Measurements from ENCODE around the gene GASK1B. TPM values are rescaled to one million over a fixed set of nuclear protein-coding genes. Genes with fewer than 3 reads are reported as not detected.

The GASK1B gene
- polyA plus RNA-seq, 1 donor (not counting 4 experiments of a cell fraction or from before 2014, with no cell fraction given), result 2.1 TPM

DNA sequence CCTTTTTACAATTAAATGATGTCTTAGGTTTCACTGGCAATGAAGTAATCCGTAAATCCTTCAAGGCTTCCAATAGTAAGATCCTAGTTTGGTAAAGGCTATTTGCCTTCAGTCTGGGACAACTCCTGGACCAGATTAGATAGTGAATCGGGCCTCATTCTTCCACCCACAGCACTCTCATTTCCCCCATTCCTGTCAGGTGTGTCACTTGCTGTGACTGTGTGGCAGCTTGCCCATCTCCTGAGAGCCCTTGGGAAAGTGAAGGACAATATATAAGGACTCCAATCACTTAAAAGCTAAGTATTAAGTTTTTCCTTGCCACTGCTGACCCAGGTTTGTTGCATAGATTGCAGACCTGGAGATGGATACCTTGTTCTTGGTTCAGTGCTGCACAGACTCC, 3.3 kb upstream of the GASK1B start:
- no peak overlapping the region for H3K27ac ChIP-seq (ENCODE audit: control insufficient read depth, insufficient read depth, low read length)
- H3K4me3 ChIP-seq (ENCODE audit: control insufficient read depth in 2 of 3, extremely low read depth in 1 of 3, insufficient read depth in 2 of 3, low read depth in 1 of 3, low read length in 3 of 3), result no peak overlapping the region
- H3K4me2 ChIP-seq (ENCODE audit: control insufficient read depth, extremely low read depth, insufficient read depth, low read depth, low read length), result no peak overlapping the region
- no peaks in the 10 kb centered on the region for H3K36me3 ChIP-seq (ENCODE audit: control insufficient read depth in 2 of 2, extremely low read depth in 1 of 2, insufficient read depth in 2 of 2, low read length in 2 of 2)
- DNase-seq (ENCODE audit: low read depth, low spot score), result no peak
- H4K20me1 ChIP-seq (ENCODE audit: control insufficient read depth, extremely low read depth, insufficient read depth, low read length), result no peaks in the 10 kb centered on the region
- H3K9me3 ChIP-seq (ENCODE audit: control insufficient read depth, low read depth, low read length), result no peaks in the 10 kb centered on the region
- FAIRE-seq, result peak; percentile 39
- no peaks in the 10 kb centered on the region for H3K27me3 ChIP-seq (ENCODE audit: control insufficient read depth, extremely low read depth, insufficient read depth, low read length)
- H3K9ac ChIP-seq (ENCODE audit: control insufficient read depth, extremely low read depth, insufficient read depth, low read length), result no peak overlapping the region
- H3K9me1 ChIP-seq (ENCODE audit: control insufficient read depth, extremely low read depth, insufficient read depth, low read length), result no peaks in the 10 kb centered on the region
- no peak overlapping the region for H2AFZ ChIP-seq (ENCODE audit: control insufficient read depth, low read length)
- dilution Hi-C loops (cut with MboI; ENCODE audit: extremely low pct_ligation_motif_present, low sequenced_read_pairs), result loop anchor here (25.0 kb wide), 1 partner anchor 164 kb away; no protein-coding TSS in a partner anchor
- H3K4me1 ChIP-seq (ENCODE audit: control insufficient read depth, extremely low read depth, insufficient read depth, low read length), result peaks cover 13% of the 10 kb centered on the region
- no peaks in the 10 kb centered on the region for H3K79me2 ChIP-seq (ENCODE audit: control insufficient read depth, insufficient read depth, low read length)
- TF ChIP-seq EZH2 (IDR thresholded peaks at IDR 0.05; ENCODE audit: low read length) (no peak), CTCF (optimal IDR thresholded peaks at IDR 0.05 in 1 of 3, IDR thresholded peaks at IDR 0.05 in 1 of 3, conservative IDR thresholded peaks at IDR 0.05 in 1 of 3; ENCODE audit: extremely low read depth in 1 of 3, insufficient read depth in 2 of 3, low read length in 3 of 3) (no peak)

GRCh38 chr4:158170691-158171561, 1.9 kb downstream of the GASK1B start:
- TF ChIP-seq CTCF (optimal IDR thresholded peaks at IDR 0.05 in 1 of 3, IDR thresholded peaks at IDR 0.05 in 1 of 3, conservative IDR thresholded peaks at IDR 0.05 in 1 of 3; ENCODE audit: extremely low read depth in 1 of 3, insufficient read depth in 2 of 3, low read length in 3 of 3) (peak; percentile 22 to 36 (median 32)), EZH2 (IDR thresholded peaks at IDR 0.05; ENCODE audit: low read length) (no peak)
- H3K4me3 ChIP-seq (ENCODE audit: control insufficient read depth in 2 of 3, extremely low read depth in 1 of 3, insufficient read depth in 2 of 3, low read depth in 1 of 3, low read length in 3 of 3), result peak overlapping the region; percentile 50 to 56 (median 55)
- dilution Hi-C loops (cut with MboI; ENCODE audit: extremely low pct_ligation_motif_present, low sequenced_read_pairs), result no loop called here
- no peaks in the 10 kb centered on the region for H3K36me3 ChIP-seq (ENCODE audit: control insufficient read depth in 2 of 2, extremely low read depth in 1 of 2, insufficient read depth in 2 of 2, low read length in 2 of 2)
- no peaks in the 10 kb centered on the region for H4K20me1 ChIP-seq (ENCODE audit: control insufficient read depth, extremely low read depth, insufficient read depth, low read length)
- no peaks in the 10 kb centered on the region for H3K9me1 ChIP-seq (ENCODE audit: control insufficient read depth, extremely low read depth, insufficient read depth, low read length)
- H3K27me3 ChIP-seq (ENCODE audit: control insufficient read depth, extremely low read depth, insufficient read depth, low read length), result no peaks in the 10 kb centered on the region
- H3K79me2 ChIP-seq (ENCODE audit: control insufficient read depth, insufficient read depth, low read length), result no peaks in the 10 kb centered on the region
- FAIRE-seq (peak; percentile 84), DNase-seq (ENCODE audit: low read depth, low spot score) (peak; percentile 60)
- H3K27ac ChIP-seq (ENCODE audit: control insufficient read depth, insufficient read depth, low read length), result peak overlapping the region; percentile 27
- H3K4me2 ChIP-seq (ENCODE audit: control insufficient read depth, extremely low read depth, insufficient read depth, low read depth, low read length), result peak overlapping the region; percentile 81
- peak overlapping the region; percentile 93 for H2AFZ ChIP-seq (ENCODE audit: control insufficient read depth, low read length)
- H3K9ac ChIP-seq (ENCODE audit: control insufficient read depth, extremely low read depth, insufficient read depth, low read length), result peak overlapping the region; percentile 38
- H3K4me1 ChIP-seq (ENCODE audit: control insufficient read depth, extremely low read depth, insufficient read depth, low read length), result peaks cover 17% of the 10 kb centered on the region
- H3K9me3 ChIP-seq (ENCODE audit: control insufficient read depth, low read depth, low read length), result no peaks in the 10 kb centered on the region
